Measurements from ENCODE around the gene MVB12A.

The MVB12A gene

GRCh38 chr19:17418710-17419109 lies 1.1 kb upstream of the MVB12A start:
- no peak for DNase-seq (ENCODE audit: low read depth, low spot score)
- no peak overlapping the region for H3K4me3 ChIP-seq (ENCODE audit: insufficient read length, low read depth)
- TF ChIP-seq ZNF274 (IDR thresholded peaks at IDR 0.05; ENCODE audit: low read depth, low read length) (no peak), SUZ12 (IDR thresholded peaks at IDR 0.05; ENCODE audit: extremely low read depth, insufficient read depth, insufficient read length) (no peak), YY1 (IDR thresholded peaks at IDR 0.05; ENCODE audit: insufficient read depth, insufficient read length) (no peak)
- H3K36me3 ChIP-seq (ENCODE audit: insufficient read depth, insufficient read length, low read length), result peaks cover 8% of the 10 kb centered on the region
- peaks cover 6% of the 10 kb centered on the region for H3K4me1 ChIP-seq (ENCODE audit: insufficient read depth, insufficient read length)
- H3K9me3 ChIP-seq (ENCODE audit: insufficient read depth, low read length), result no peaks in the 10 kb centered on the region
- H3K9ac ChIP-seq (ENCODE audit: insufficient read length, low read depth), result peak overlapping the region; percentile 45
- H3K27me3 ChIP-seq (ENCODE audit: insufficient read depth, insufficient read length), result peaks cover 8% of the 10 kb centered on the region

- TF ChIP-seq YY1 (IDR thresholded peaks at IDR 0.05; ENCODE audit: insufficient read depth, insufficient read length), result no peak
- no peak for TF ChIP-seq ZNF274 (IDR thresholded peaks at IDR 0.05; ENCODE audit: low read depth, low read length)
- no peak for TF ChIP-seq SUZ12 (IDR thresholded peaks at IDR 0.05; ENCODE audit: extremely low read depth, insufficient read depth, insufficient read length)
- peaks cover 11% of the 10 kb centered on the region for H3K36me3 ChIP-seq (ENCODE audit: insufficient read depth, insufficient read length, low read length)
- DNase-seq (ENCODE audit: low read depth, low spot score), result no peak
- peaks cover 10% of the 10 kb centered on the region for H3K4me1 ChIP-seq (ENCODE audit: insufficient read depth, insufficient read length)
- H3K9me3 ChIP-seq (ENCODE audit: insufficient read depth, low read length), result no peaks in the 10 kb centered on the region
- peak overlapping the region; percentile 6 for H3K4me3 ChIP-seq (ENCODE audit: insufficient read length, low read depth)
- H3K27me3 ChIP-seq (ENCODE audit: insufficient read depth, insufficient read length), result peaks cover 8% of the 10 kb centered on the region
- peak overlapping the region; percentile 45 for H3K9ac ChIP-seq (ENCODE audit: insufficient read length, low read depth)
These were observed 660 bp upstream of the MVB12A start for GRCh38 chr19:17419154-17419620.

- peaks cover 8% of the 10 kb centered on the region for H3K27me3 ChIP-seq (ENCODE audit: insufficient read depth, insufficient read length)
- H3K9me3 ChIP-seq (ENCODE audit: insufficient read depth, low read length), result no peaks in the 10 kb centered on the region
- peak overlapping the region; percentile 90 for H3K4me3 ChIP-seq (ENCODE audit: insufficient read length, low read depth)
- TF ChIP-seq SUZ12 (IDR thresholded peaks at IDR 0.05; ENCODE audit: extremely low read depth, insufficient read depth, insufficient read length), result no peak
- TF ChIP-seq ZNF274 (IDR thresholded peaks at IDR 0.05; ENCODE audit: low read depth, low read length), result no peak
- no peak for TF ChIP-seq YY1 (IDR thresholded peaks at IDR 0.05; ENCODE audit: insufficient read depth, insufficient read length)
- no peak for DNase-seq (ENCODE audit: low read depth, low spot score)
- peak overlapping the region; percentile 97 for H3K9ac ChIP-seq (ENCODE audit: insufficient read length, low read depth)
- H3K4me1 ChIP-seq (ENCODE audit: insufficient read depth, insufficient read length), result peaks cover 13% of the 10 kb centered on the region
- H3K36me3 ChIP-seq (ENCODE audit: insufficient read depth, insufficient read length, low read length), result peaks cover 11% of the 10 kb centered on the region
These were observed 653 bp downstream of the MVB12A start for GRCh38 chr19:17420475-17420924.

- H3K9me3 ChIP-seq (ENCODE audit: insufficient read depth, low read length), result no peaks in the 10 kb centered on the region
- TF ChIP-seq YY1 (IDR thresholded peaks at IDR 0.05; ENCODE audit: insufficient read depth, insufficient read length), result no peak
- no peak for TF ChIP-seq ZNF274 (IDR thresholded peaks at IDR 0.05; ENCODE audit: low read depth, low read length)
- no peak for TF ChIP-seq SUZ12 (IDR thresholded peaks at IDR 0.05; ENCODE audit: extremely low read depth, insufficient read depth, insufficient read length)
- peaks cover 11% of the 10 kb centered on the region for H3K36me3 ChIP-seq (ENCODE audit: insufficient read depth, insufficient read length, low read length)
- DNase-seq (ENCODE audit: low read depth, low spot score), result no peak
- peaks cover 8% of the 10 kb centered on the region for H3K27me3 ChIP-seq (ENCODE audit: insufficient read depth, insufficient read length)
- H3K9ac ChIP-seq (ENCODE audit: insufficient read length, low read depth), result no peak overlapping the region
- H3K4me1 ChIP-seq (ENCODE audit: insufficient read depth, insufficient read length), result peaks cover 13% of the 10 kb centered on the region
- no peak overlapping the region for H3K4me3 ChIP-seq (ENCODE audit: insufficient read length, low read depth)
These were observed 2.1 kb downstream of the MVB12A start for GRCh38 chr19:17421942-17422341.

- Histone ChIP-seq H3K4me3 (ENCODE audit: insufficient read length, low read depth) (no peak overlapping the region), H3K4me1 (ENCODE audit: insufficient read depth, insufficient read length) (peaks cover 13% of the 10 kb centered on the region), H3K27me3 (ENCODE audit: insufficient read depth, insufficient read length) (peaks cover 8% of the 10 kb centered on the region), H3K9ac (ENCODE audit: insufficient read length, low read depth) (peak overlapping the region; percentile 32), H3K9me3 (ENCODE audit: insufficient read depth, low read length) (no peaks in the 10 kb centered on the region), H3K36me3 (ENCODE audit: insufficient read depth, insufficient read length, low read length) (peaks cover 11% of the 10 kb centered on the region)
- TF ChIP-seq YY1 (IDR thresholded peaks at IDR 0.05; ENCODE audit: insufficient read depth, insufficient read length) (no peak), ZNF274 (IDR thresholded peaks at IDR 0.05; ENCODE audit: low read depth, low read length) (no peak), SUZ12 (IDR thresholded peaks at IDR 0.05; ENCODE audit: extremely low read depth, insufficient read depth, insufficient read length) (no peak)
- no peak for DNase-seq (ENCODE audit: low read depth, low spot score)
These were observed 3.8 kb downstream of the MVB12A start for GRCh38 chr19:17423429-17424208.

GRCh38 chr19:17424743-17425365 lies 5.0 kb downstream of the MVB12A start:
- H3K4me3 ChIP-seq (ENCODE audit: insufficient read length, low read depth), result peak overlapping the region; percentile 11
- peaks cover 11% of the 10 kb centered on the region for H3K36me3 ChIP-seq (ENCODE audit: insufficient read depth, insufficient read length, low read length)
- DNase-seq (ENCODE audit: low read depth, low spot score), result no peak
- H3K9me3 ChIP-seq (ENCODE audit: insufficient read depth, low read length), result no peaks in the 10 kb centered on the region
- peaks cover 11% of the 10 kb centered on the region for H3K4me1 ChIP-seq (ENCODE audit: insufficient read depth, insufficient read length)
- H3K9ac ChIP-seq (ENCODE audit: insufficient read length, low read depth), result peak overlapping the region; percentile 61
- H3K27me3 ChIP-seq (ENCODE audit: insufficient read depth, insufficient read length), result peaks cover 8% of the 10 kb centered on the region
- TF ChIP-seq SUZ12 (IDR thresholded peaks at IDR 0.05; ENCODE audit: extremely low read depth, insufficient read depth, insufficient read length) (no peak), YY1 (IDR thresholded peaks at IDR 0.05; ENCODE audit: insufficient read depth, insufficient read length) (no peak), ZNF274 (IDR thresholded peaks at IDR 0.05; ENCODE audit: low read depth, low read length) (no peak)

GRCh38 chr19:17429641-17430113 lies 9.8 kb downstream of the MVB12A start:
- Histone ChIP-seq H3K27me3 (ENCODE audit: insufficient read depth, insufficient read length) (no peaks in the 10 kb centered on the region), H3K4me1 (ENCODE audit: insufficient read depth, insufficient read length) (no peaks in the 10 kb centered on the region), H3K36me3 (ENCODE audit: insufficient read depth, insufficient read length, low read length) (no peaks in the 10 kb centered on the region), H3K9ac (ENCODE audit: insufficient read length, low read depth) (no peak overlapping the region), H3K9me3 (ENCODE audit: insufficient read depth, low read length) (no peaks in the 10 kb centered on the region), H3K4me3 (ENCODE audit: insufficient read length, low read depth) (no peak overlapping the region)
- no peak for DNase-seq (ENCODE audit: low read depth, low spot score)
- TF ChIP-seq SUZ12 (IDR thresholded peaks at IDR 0.05; ENCODE audit: extremely low read depth, insufficient read depth, insufficient read length) (no peak), YY1 (IDR thresholded peaks at IDR 0.05; ENCODE audit: insufficient read depth, insufficient read length) (no peak), ZNF274 (IDR thresholded peaks at IDR 0.05; ENCODE audit: low read depth, low read length) (no peak)

Measured in NT2/D1 (cell line).